ENCODE measurements around the gene DTHD1.

Gene DTHD1

DNA sequence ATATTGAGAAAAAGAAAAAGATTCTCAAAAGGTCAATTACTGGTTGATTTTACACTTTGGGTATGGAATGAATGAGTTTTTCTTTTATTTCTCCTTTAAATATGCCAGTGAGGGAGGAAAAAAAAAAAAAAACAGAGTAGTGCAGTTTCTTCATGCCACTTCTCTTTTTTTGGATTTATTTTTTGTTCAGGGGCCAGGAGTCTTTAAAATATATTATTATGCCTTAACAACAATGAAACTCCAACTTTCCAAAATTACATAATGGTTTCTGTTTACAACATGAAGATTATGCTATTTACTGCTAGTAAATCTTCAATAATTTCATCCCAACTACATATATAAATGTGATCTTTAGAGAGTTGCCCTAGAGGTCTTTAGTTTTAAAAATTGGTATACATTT lies 31.9 kb downstream of the DTHD1 start:
- no peak for DNase-seq

DNA sequence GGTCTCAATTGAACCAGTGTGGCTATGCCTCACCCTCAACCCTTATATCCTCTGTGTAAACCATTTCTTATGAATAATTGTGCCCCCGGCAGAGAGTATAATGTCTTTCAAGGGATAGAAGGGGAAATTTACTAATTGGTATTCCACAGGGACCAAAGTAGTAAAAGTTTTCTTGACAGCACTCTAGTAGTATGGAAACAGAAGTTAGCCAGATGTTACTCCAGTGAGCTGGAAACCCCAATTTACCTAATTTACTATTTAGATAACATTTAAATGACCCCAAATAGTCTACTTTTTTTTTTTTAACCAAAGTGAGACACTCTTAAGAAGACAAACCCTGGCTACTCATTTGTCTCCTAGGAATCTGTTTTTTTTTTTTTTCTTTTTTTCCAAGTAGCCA lies 32.3 kb downstream of the DTHD1 start:
- no peak for DNase-seq

DNA sequence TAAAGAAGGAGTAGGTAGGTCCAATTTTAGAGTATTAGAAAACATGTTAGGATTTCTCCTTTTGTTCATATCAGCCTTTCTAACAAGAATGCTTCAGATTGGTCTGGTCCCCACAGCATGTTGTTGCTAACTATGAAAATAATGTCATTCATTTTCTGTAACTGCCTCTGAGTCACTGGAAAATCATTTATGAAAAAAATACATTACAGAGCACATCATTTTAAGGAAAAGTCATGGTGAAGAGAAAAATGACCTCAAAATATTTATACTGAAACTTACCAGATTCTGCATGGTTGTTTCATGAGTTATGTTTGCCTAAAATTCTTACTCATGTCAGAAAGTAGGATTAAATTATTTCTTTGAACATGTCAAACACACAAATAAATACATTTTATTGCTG lies 35.2 kb downstream of the DTHD1 start:
- no peak for DNase-seq

DNA sequence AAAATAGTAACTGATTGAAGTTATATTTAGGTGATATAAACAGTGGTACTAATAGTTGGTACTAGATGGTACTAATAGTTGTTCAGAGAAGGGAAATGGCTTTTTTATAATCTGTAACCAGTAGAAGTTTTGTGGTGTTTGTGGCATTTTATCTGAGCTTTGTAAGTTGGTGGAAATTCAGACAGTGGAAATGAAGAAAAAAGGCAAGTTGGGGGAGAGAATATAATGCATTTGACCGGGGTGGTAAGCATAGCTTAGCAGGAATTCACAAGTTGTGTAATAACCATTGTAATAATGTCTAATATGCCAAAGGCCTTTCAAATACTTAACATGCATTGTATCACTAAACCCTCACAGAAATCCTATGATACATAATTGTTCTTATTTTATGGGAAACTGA lies 36.3 kb downstream of the DTHD1 start:
- no peak for DNase-seq

DNA sequence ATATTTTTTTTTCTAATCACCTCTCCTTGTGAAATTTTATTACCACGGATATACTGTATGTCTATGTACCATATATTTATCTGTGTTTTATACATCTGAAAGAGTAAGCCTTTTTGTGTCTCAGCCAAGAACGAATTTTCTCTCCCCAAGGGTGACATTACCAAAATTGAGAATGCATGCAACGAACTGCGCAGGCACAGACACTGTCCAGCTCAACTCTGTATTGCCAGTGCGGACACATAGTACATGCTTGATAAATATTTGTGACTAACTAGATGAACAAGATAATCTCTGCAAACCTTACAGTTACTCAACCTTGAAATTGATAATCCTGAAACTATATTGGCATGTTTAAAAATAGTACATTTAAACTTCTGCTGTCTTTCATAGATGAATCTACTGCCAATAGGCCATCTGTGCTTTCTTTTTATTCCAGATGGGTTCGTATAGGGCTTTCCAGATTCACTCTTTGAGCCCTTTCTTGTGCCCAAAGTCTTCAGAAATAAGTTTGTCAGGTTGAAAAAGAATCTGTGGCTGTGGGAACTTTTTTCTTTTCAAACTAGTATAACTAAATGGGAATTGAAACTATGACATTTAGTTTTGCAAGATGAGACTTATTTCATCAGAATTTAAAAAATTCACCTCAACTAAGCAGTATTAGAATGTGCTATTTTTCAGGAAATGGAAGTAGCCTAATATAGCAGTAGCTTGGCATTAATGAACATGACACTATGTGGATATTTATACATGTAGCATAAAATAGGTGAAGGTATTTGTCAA lies 38.9 kb downstream of the DTHD1 start:
- no peak for DNase-seq

DNA sequence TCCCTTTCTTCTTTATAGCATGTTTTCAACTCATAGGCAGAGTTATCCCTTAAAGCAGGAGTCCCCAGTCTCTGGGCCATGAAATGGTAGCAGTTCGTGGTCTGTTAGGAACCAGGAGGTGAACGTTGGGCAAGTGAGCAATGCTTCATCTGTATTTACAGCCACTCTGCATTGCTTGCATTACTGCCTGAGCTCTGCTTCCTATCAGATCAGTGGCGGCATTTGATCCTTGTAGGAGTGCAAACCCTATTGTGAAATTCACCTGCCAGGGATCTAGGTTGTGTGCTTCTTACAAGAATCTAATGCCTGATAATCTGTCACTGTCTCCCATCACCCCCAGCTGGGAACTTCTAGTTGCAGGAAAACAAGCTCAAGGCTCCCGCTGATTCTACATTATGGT lies 39.8 kb downstream of the DTHD1 start:
- no peak for DNase-seq

DNA sequence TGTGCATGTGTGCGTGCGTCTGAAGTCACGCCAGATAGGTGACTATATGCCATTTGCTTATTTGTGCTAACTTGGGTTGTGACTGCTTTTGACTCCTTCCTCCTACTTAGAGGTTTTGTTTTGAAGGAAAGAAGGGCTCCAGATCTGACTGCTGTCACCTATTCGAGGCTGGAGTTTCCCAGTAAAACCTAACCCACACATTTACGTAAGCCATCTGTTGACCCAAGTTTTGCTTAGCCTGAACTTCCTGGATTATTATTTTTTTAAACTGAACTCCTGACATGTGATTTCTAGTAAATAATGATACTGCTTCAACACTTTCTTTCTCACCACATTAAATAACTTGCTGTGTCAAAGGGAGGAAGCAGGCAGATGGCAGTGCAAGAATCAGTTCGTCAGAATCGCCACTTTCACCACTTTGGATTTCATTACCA lies 41.5 kb downstream of the DTHD1 start:
- peak in 3 of 58 donors; percentile 1 to 20 (median 19) for DNase-seq

DNA sequence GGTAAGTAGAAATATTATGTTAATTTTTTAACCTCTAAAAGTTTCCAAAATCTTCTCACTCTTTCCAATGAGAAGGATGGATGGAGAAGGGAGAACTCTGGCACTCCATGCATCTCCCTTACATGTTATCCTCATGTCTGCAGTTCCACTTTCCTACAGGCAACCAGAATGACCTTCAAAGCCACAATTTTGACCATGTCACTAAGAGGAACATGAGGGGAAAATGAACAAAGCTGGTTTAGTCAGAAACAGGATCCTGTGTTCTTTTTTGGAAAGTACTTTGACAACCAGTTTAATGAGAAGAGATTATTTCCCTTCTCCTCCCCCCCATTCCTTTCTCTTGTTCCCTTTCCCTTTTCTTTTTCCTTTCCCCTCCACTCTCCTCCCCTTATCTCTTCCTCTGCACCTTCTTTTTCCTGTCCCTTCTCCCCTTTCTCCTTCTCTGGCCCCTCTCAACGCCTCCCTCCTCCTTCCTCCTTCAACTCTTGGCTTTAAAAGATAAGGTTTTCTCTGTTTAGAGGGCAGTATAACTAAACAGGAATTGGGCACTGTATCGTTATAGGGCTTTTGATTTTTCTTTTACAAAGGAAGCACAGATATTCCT lies 42.5 kb downstream of the DTHD1 start:
- DNase-seq: no peak

DNA sequence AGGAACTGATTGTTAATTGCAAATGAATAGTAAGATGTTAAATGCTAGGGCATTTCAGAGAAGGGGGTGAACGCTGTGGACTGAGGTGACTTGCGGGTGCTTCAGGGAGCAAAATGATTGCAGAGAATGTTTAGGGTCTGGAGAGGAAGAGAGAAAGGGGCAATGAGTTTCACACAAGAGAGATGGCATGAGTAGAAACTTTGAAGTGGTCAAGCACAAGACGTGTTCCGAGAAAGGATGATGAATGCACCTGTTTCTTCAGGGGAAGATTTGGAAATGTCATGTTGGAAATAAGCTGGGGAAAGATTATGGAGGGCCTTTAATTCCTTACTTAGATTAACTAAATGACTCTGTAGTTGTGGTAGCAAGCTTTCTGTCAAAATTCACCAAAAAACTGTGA lies 43.4 kb downstream of the DTHD1 start:
- DNase-seq: no peak

DNA sequence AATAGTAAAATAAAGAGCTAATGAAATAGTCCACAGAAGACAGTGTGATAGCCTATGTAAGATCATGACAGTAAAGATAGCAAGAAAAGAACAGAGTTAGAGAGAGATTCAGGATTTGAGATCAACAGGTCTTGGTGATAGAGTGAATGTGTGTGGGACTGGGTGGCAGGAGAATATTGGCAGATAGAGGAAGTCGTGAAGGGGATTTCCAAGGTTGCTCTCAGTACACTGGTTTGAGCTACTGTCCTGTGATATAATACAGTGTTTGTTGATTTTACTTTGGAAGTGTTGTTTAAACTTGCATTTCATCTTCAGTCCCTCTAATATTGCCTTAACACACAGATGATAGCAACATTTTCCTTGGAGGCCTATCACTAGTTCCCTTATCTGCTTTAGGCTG lies 44.1 kb downstream of the DTHD1 start:
- DNase-seq: no peak

DNA sequence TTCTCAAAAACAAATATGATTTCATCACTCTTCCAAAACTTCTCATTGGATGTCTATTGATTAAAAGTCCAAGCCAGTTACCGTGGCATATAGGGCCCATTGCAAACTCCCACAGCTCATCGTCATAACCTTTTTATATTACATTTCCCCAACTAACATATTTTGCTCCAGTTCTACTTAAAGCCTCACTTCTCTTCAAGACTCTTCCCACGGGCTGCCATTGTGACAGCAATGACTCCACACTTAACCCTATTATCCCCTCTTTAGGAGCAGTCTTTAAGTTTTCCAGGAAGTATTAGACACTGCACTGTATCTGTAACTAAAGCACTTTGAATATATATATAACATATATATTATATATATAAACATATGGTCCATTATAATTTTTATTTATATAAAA lies 44.5 kb downstream of the DTHD1 start:
- DNase-seq: no peak

DNA sequence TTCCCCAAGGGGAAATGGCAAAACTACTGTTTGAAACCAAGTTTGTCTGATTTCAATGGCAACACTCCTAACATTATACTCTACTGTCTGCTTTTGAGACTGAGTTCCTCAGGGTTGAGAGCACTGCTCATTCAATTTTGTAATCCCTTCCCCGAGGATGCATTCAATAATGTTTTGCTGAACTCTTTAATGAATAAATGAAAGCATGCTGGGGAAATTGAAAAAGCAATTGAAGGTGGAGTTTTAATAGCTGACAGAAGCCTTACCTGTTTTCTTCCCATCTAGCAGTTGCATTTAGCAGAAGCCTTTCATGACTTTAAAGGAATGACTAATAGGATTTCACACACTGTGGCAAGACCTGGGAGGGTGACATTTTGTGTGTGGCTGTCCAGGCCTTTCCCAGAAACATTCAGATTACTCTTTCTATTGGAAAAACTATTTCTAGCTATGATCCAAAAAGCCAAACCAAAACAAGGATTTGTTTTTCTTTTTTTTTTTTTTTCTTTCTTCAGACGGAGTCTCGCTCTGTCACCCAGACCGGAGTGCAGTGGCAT lies 45.1 kb downstream of the DTHD1 start:
- no peak for DNase-seq

DNA sequence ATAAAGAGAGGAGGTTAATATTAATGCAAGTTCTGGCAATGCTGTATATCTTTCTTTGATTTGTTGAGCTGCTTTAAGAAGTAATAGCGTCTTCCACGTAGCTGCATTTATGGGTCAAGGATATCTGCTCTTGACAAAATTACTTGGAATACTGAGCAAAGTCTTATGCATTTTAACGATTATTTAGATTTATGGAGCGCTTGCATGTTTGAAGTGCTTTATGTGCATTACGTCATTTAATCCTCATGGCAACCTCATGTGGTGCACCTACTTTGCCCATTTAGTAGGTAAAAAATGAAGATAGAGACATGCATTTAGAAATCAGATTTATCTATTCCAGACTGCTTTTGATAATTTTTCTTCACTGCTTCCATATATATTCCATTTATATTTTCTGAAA lies 46.0 kb downstream of the DTHD1 start:
- no peak for DNase-seq

DNA sequence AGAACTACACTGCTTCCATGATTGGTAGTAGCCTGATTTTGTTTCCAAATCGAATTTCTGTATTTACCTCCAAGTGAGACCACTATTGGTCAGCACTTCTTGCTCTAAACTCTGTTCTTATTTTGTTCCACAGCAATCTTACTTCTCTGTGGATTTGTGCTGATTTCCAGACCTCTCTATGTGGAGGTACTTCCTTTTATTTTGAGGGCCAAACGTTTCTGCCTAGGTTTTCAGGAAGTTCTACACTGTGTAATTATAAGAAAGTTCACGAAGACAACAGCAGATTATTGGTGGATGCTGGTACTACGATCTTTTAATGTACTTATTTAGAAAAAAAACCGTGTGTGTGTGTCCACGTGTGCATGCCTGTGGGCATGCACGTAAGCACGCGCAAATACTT lies 46.7 kb downstream of the DTHD1 start:
- DNase-seq: no peak

DNA sequence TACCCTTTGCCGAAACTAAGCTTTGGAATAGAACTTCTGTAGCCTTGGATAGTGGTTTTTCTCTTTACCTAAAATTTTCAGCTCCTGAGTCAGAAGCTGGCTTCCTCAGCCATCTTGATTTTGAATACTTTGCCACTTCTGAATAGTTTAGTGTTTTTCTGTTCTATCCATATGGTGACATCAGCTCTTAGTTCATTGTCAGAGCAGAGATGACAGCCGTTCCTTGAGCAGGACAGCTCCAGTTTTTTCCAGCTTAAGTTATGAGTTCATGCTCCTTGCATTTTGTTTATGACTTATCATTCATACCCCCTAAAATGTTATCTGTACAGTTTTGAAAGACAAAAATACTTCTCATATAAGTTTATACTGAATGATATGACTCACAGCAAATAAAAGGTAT lies 47.8 kb downstream of the DTHD1 start:
- DNase-seq: no peak

DNA sequence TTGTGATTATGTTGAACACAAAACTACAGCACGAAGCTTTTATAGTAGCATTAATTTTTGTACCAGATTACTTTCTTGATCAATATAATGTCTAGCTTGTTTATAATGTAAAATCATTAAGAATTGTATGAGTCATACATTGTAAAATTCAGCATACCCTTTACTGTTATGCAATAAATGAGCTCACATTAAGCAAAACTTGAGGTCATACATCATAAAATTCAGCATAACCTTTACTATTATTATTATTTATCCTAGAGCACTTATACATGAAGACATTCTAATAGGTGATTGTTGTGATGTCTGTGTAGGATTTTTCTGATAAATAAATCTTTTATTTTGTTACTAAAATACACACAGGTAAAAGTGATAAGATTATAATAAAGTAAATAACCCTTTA lies 49.4 kb downstream of the DTHD1 start:
- DNase-seq: no peak

DNA sequence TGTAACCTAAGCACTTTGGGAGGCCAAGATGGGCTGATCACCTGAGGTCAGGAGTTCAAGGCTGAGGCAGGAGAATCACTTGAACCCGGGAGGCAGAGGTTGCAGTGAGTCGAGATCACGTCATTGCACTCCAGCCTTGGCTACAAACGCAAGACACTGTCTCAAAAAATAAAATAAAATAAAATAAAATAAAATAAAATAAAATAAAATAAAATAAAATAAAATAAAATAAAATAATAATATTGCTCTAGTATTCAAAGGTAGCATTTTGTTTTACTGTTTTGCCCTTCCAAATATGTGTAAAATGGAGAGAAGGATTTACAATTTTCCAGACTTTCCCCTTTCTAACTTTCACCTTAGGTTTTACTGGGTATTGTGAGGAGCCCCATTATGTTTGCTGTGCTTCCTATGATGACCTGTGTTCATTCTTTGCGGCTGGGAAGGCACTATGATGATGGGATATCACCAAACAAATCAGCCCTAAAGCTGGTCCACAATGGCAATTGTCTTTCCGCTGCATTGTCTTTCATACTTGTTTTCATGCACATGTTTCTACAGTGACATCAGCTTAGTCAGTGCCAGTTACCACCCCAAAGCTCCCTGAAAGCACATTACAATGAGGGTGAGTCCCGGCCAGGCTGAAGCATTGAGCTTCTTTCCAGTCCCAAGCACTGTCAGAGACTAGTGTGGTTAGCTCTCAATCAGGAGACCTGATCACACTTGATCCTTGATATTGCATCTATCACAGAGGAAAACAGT lies 50.8 kb downstream of the DTHD1 start:
- DNase-seq: peak in 46 of 58 donors; percentile 1 to 86 (median 56)

DNA sequence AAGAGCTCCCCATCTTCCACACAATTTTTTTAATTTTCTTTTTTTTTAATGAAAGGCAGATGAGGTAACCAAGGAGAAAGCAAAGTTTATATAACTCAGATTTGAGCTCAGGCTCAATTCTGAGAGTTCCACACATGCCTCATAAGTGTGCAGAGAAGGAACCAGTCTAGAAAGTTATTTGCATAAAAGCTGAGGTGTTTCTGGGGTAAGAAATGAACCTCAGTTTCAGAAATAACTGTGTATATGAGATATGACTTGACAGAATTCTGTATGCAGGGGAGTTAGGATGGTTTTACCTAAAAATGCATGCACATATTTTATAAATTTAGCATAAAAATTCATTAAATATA lies 51.3 kb downstream of the DTHD1 start:
- no peak for DNase-seq

DNA sequence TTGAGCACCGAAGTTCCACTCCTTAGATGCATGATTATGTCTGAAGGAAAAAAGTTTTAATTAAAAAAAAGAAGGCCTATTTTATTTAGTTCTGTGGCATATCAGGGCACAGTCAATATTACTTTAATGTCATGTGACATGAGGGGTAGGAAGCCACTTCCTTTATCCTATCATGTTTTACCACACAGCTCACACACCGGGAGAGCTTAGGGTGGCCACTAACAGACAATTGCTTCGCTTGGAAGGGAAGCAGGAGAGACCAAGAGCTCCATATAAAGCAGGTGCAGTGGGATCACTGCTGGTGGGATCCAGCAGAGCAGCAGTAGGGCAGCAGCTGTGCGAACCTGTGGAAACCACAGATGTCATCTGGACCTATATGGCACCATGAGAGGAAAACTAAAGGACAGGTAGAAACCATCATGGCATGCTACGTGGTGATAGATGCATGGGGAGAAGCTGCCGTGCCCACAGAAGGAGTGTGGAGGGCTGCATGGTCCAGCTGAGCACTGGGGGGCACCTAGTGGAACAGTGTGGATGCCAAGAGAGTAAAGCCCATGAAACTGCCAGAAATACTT lies 52.0 kb downstream of the DTHD1 start:
- no peak for DNase-seq

DNA sequence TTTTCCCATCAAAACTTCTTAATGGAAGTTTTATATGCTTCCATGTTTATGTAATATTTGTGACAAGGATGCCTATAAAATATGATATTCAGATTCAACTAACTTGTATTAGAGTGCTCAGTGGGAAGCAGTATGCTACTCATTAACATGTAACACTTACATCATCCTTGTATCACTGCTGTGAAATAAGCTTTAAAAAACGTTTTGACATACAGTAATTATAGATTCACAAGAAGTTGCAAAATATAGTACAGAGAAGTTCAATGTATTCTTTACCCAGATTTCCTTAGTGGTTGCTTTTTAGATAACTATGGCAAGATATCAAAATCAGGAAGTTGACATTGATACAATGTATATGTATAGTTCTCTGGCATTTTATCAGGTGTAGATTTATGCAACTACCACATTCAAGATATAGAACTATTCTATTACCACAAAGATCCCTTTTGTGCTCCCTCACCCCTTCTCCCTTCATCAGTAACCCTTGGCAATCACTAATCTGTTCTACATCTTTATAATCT lies 56.3 kb downstream of the DTHD1 start:
- DNase-seq: no peak

DNA sequence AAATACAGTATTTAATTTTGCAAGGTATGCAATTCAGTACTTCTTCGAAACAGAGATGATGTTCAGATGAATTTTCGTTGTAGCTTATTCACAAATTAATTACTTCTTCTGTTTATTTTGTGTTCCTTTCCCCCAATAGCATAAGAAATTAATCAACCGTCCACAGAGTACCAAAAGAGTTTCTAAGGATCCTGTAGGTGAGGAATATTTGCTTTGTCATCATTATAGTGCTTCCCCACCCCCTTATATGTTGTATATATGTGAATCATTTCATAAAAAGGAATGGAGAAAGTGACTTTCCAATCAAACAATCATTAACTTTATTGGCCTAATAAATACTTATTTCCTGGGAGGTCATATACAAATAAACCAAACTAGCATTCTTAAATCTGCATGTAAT lies 57.6 kb downstream of the DTHD1 start:
- DNase-seq: no peak

DNA sequence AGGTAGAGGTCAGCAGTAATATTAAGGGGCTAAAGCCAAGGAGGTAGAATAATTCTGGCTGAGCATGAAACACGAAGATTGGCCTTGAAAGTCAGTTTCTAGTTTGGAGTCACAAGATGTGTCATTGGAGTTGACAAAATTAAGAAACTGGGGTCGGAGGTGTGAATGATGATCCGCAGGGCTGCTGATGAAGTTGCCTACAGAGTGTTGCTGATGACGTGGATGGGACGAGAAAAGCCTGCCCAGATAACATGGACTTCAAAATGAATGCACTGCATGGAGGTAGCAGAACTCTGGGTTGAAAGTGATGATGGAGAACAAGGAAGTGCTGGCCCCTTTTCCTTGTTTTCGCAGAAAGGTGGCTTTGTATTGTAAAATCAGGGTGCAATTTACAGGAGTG lies 60.5 kb downstream of the DTHD1 start:
- DNase-seq: no peak

All from anterior cingulate cortex (tissue), 58 donors.